ENCODE results near the gene RNF145.
"Not testable (repeated sequence)": the region's sequence is repeated elsewhere in the genome, so short reads cannot be mapped to it uniquely, and the experiment has no call there.

The RNF145 gene

DNA sequence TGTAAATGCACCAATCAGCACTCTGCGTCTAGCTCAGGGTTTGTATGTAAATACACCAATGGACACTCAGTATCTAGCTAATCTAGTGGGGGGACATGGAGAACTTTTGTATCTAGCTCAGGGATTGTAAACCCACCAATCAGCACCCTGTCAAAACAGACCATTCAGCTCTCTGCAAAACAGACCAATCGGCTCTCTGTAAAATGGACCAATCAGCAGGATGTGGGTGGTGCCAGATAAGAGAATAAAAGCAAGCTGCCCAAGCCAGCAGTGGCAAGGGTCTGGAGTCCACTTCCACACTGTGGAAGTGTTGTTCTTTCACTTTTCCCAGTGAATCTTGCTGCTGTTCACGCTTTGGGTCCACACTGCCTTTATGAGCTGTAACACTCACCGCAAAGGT, 89.5 kb downstream of the RNF145 start:
- DNase-seq (ENCODE audit: low spot score); FAIRE-seq: not testable (repeated sequence)

DNA sequence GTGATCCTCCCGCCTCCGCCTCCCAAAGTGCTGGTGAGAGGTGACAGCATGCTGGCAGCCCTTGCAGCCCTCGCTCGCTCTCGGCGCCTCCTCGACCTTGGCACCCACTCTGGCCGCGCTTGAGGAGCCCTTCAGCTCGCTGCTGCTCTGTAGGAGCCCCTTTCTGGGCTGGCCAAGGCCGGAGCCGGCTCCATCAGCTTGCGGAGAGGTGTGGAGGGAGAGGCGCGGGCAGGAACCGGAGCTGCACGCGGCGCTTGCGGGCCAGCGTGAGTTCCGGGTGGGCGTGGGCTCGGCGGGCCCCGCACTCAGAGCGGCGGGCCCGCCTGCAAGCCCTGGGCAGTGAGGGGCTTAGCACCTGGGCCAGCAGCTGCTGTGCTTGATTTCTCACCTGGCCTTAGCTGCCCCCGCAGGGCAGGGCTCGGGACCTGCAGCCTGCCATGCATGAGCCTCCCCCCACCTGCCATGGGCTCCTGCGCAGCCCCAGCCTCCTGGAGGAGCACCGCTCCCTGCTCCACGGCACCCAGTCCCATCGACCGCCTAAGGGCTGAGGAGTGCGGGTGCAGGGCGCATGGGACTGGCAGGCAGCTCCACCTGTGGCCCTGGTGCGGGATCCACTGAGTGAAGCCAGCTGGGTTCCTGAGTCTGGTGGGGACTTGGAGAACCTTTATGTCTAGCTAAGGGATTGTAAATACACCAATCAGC, 90.2 kb downstream of the RNF145 start:
- FAIRE-seq; DNase-seq (ENCODE audit: low spot score): not testable (repeated sequence)

DNA sequence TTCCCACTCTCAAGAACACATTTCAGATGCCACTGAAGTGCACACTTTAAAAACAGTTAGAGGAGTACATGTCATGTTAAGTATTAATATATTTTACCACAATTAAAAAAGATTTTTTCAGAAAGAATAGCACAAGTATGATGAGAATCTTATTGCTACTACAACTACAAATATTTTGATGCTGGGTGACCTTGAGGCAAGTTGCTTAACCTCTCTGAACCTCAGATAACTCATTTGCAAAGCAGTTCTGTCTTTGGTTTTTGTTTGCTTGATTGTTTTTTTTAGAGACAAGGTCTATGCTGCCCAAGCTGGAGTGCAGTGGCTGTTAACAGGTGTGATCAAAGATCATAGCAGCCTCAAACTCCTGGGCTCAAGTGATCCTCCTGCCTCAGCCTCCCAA, 95.9 kb downstream of the RNF145 start:
- FAIRE-seq (no peak), DNase-seq (ENCODE audit: low spot score) (no peak)

DNA sequence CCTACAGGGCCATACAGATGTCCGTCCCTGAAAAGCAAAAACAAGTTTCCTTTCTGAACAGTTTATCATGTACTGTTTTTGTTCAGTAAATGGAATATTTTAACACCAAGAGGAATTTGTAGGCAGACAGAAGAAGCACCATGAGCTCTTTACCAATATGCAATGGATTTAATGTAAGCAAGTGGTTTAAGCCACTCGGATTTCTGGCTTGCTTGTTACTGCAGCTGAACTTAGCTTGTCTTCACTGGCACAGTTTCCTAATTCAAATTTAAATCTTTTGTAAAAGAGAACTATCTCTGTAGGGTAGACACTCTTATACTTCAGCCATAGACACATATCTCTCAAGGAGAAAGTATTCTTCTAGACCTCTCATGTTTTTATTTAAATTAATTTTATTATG, 96.9 kb downstream of the RNF145 start:
- FAIRE-seq (no peak), DNase-seq (ENCODE audit: low spot score) (no peak)

Data from RCC 7860 (cell line).